Measurements from ENCODE around the gene COG3.

Gene COG3

DNA sequence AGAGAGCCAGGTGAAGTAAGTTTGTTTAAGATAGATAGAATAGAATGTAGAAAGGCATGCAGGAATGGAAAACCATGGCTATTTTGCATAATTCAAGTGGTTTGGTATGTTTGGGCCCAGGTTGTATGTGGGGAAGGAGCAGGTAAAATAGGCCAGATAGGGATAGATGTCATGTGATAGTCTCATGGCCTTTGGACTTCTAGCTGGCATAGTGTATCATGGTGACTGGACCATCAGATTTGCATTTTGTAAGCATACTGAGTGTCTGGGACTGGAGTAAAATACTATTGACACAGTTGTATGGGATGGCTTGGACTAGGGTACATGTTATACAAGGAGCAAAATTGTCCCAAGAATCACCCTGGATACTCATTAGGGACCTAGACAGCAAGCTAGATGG, 38.9 kb downstream of the COG3 start:
- no peak for DNase-seq (ENCODE audit: low spot score)

DNA sequence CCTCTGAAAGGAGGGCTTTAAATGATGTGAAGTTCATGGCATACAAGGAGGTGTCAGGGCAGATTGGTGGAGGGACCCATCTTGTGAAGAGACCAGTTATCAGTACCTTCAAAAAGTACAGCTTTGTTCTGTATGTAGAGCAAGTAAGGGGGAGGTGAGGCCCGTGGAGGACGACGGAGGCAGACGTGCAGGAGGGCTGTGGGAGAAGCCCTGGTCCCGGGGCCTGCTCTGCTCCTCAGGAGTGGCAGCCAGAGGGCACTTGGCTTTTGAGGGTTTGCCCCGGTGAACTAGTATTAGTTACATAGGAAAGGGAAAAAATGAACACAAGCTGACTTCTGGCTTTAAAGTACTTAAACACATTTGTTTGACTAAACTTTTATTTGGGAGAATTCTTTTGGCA, 42.1 kb downstream of the COG3 start:
- no peak for DNase-seq (ENCODE audit: low spot score)

DNA sequence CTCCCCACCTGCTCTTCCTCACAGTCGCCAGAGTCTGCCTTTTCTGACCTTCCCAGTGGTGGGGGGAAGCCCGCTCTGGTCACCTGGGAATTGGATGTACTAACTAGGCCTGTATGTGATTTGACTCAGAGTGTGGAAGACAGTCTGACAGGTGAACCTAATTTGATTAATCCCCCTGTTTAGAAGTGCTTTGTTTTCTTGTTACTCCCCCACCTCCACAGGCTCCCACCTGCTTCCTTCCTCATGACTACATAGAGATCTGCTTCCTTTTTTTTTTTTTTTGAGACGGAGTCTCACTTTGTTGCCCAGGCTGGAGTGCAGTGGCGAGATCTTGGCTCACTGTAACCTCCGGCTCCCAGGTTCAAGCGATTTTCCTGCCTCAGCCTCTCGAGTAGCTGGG, 44.0 kb downstream of the COG3 start:
- DNase-seq (ENCODE audit: low spot score): no peak

DNA sequence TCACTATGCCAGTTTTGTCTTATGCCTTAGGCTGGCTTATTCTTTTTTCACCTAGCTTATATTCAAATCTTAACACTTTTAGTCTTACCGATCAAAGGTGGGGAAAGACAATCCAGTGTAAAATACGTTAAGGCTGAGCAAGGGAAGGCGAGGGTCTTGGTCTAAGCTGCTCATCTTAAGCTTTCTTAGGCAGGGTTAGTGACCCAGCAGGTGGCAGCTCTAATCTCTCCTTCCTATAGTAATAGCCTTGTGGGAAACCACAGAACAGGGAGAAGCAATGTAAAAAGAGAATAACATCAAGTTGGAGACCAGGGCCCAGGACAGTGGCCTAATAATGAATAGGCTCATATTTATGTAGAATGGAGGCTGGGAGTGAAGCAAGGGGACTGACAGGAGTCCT, 45.9 kb downstream of the COG3 start:
- no peak for DNase-seq (ENCODE audit: low spot score)

DNA sequence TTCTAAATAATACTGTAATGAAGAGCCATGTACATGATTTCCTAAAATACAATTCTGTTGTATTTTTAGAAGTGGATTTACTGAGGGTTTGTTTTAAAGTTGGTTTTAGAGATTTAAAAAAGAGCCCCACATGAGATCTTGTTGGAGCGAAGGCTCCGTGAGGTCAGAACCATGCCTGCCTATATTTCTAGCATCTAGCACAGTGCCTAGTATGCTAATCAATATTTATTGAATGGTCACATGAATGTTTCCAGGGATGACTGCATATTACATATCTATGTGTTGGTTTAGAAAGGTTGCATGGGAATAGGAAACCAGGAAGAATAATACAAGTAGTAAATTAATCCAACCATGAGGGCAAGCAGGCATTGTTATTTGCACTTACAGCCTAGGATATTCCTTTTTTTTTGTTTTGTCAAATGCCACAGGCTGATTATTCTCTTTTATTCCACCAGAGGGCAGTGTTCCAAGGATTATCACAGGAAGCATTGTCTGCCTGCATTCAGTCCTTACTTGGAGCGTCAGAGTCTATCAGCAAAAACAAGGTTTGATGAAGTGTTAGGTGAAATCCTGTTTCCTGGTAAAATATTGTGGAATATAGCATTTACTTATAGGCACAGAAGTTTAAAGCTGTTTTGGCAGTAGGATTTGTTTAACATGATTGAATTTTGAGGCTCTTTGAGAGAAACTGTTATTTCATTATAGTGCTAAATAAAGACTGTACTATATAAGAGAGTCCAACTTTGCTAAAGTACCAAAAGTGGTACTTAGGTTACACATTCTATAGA, 46.8 kb downstream of the COG3 start:
- no peak for DNase-seq (ENCODE audit: low spot score)

DNA sequence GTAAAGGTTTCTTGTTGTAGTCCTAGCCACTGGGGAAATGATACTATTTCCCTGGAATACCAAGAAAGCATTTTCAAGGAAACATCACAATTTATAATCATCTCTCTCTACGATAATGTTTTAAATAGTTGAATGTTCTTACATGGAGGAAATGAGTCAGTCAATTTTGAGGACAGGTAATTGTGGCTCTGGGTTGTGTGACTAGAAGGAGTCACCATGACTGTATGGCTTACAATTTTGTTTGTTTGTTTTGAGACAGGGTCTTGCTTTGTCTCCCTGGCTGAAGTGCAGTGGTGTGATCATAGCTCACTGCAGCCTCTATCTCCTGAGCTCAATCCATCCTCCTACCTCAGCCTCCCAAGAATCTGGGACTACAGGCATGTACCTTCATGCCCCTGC, 47.4 kb downstream of the COG3 start:
- no peak for DNase-seq (ENCODE audit: low spot score)

DNA sequence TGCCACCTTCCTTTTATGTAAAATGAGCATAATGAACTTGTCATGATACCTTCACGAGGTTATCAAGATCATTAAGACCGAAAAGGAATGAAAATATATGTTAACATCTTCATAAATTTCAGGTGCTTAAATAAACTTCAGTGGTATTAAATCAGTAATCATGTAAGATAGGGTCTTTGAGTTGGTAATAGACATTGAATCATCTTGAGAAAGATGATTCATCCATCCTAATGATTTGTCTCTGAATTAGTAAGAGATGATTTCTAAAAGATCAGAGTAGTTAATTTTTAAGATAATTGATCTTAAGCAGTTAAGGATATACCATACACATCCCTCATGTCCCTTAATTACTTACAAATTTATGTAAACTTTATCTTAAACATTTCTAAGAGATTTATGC, 52.0 kb downstream of the COG3 start:
- DNase-seq (ENCODE audit: low spot score): no peak

DNA sequence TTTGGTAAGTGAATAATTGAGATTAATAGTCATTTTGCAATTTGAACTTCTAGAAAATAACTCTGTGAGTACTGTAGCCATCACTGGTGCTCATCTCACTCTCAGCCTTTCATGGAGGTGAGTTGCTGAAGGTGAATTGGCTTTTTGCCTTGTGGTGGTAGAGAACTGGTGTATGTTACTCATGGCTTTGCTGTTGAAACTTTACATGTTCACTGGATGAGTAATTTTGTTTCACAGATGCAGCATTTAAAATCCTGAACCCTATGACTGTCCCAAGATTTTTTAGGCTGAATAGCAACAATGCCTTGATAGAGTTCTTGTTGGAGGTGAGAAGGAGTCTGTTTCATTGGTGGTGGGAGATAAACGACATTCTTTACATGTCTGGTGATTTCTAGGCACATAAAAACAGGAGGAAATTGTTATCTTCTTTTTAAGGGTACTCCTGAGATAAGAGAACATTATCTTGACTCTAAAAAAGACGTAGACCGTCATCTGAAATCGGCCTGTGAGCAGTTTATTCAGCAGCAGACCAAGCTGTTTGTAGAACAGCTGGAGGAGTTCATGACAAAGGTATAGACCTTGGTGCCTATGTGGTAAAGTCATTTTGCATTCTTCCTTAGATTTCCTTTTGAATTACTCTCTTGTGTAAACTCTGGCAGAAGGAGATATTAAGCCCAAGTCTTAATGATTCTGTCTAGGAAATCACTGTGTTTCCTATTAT, 53.9 kb downstream of the COG3 start:
- DNase-seq (ENCODE audit: low spot score): no peak

DNA sequence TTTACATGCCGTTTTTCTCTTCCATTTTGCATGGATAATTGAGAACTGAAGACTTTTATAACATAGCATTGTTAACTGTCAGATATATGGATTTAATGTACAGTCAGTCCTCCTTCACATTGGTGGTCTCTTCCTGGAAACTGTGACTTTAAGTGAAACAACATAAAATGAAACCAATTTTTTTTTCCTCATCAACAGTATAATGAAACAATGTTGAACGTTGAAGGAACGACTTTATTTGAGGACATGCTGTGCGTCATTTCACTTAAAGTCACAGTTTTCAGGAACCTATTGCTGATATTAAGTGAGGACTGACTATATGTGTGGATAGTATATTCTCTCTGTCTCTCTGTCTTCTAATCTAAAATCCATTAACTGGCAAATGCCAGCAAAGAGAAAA, 54.8 kb downstream of the COG3 start:
- DNase-seq (ENCODE audit: low spot score): no peak

DNA sequence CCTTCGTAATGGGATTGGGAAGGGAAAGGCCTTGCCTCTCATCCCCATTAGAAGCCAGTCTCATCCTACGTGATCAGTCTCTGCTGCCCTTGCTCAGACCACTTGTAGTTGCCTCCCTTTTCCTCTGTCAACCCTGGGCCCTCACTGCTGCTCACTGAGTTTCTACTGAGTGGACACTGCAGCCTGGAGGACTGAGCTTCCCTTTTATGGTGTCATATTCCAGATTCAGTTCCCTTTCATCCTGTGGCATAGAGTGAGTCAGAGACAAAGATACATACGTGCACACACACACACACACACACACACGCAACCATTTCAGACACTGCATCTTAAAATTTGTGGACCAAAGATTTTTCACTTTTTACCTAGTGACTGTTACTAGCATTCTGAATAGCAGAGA, 56.6 kb downstream of the COG3 start:
- no peak for DNase-seq (ENCODE audit: low spot score)

DNA sequence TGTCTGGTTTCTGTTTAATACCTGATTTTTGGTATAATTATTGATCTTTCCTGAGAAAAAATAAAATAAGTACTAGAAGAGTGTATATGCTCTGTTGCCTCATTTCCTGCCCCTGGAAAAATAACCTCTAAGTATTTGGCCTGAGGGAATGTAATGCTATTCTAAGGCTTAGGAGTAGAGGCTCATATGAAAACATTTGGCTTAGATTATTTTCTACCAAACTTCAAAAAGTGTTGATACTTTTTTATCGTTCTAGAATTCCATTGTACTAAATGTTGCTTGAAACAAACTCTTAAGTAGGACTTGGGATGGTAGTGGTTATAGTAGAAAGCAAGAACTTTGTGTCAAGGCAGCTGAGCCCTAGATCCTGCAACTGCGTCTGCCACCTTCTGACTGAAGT, 57.8 kb downstream of the COG3 start:
- DNase-seq (ENCODE audit: low spot score): no peak

DNA sequence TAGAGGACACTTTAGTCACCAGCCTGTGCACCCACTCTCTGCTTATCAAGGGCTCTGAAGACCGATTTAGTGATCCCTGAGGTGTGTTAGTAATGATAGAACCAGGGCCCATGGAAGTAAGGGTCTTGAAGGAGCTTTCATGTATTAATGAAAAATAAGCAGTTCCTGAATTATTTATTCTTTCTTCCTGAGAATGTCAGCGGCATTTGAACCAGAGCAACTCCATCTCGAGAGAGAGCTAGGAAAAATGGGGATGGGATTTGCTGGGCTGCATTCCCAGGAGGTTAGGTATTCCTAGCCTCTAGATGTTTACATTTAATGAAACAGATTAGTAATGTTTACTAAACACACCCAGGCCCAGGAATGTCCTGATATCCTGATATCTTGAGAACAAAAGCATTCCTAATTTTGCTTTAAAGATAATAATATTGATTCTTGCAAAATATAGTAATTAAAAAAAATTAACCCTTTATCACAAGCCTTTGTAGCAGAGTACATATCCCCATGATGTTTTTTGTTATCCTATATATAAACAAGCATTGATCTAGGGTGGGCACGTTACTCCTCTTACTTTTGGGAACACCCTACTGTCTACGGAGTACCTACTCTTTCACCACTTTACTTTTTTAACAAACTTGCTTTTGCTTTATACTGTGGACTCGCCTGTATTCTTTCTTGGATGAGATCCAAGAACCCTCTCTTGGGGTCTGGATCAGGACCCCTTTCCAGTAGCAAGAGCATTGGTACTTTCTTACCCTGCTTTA, 63.1 kb downstream of the COG3 start:
- DNase-seq (ENCODE audit: low spot score): no peak

DNA sequence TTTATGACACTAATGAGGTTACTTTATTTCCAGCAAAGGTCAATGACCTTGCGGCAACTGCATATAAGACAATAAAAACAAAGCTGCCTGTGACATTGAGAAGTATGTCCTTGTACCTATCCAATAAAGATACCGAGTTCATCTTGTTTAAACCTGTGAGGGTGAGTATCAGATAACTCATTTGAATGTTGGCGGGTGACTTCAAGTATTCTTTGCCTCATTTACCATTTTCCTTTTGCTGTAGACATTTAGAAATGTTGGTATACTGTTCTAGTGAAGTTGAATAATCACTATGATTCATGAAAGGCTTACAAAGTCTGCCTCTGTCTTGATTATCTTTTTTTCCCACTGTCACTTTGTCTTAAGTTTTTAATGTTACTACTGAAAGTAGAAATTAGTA, 65.0 kb downstream of the COG3 start:
- no peak for DNase-seq (ENCODE audit: low spot score)

DNA sequence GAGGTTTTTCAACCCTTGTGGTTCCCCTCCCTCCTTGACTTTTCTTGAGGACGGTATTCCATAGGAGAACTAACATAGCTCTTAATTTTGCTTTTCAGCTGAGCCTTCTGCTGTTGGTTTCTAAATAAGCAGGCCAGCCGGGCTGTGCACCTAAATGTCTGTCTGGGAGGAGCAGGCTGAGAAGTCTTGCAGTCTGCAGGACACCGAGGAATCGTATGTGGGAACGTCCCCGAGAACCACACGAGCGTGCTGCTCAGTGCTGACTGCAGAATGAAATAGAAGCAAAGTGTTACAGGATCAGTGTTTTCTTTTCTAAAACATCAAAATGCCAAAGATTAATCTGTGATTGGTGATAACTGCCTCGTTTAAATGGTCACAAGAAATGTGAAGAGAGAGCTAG, 69.9 kb downstream of the COG3 start:
- DNase-seq (ENCODE audit: low spot score): no peak

DNA sequence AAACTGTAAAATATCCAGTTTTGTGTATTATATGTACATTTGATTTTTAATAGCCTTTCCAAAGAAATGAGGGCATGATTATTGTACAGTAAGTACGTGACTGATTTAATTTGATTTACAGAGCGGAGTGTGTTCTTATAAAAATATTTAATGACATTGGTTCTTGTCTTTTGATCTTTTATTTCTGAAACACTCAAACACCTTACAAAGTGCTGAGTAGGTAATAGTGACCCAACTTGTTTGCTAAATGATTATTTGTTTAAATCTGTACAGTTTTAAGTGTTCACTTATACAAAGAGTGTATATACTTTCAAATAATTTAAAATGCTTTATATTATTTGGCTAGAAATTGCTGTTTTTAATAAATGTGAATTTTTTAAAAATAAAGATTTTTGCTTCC, 71.5 kb downstream of the COG3 start:
- no peak for DNase-seq (ENCODE audit: low spot score)

DNA sequence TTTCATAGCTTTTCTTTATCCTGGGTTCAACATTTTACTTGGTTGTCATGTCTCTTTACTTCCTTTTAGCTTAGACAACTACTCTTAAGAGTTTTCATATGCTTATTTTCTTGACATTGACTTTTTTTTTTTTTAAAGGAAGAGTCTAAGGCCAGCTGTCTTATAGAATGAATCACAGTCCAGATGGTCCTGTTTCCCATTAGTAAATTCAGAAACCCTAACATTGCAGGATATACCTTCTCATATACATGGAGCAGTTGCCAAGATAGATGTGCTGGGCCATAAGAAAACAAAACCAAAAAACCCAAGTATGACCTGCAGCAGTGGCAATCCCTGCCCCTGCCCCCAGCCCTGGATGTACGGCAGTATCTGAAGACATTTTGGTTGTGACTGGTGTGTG, 72.8 kb downstream of the COG3 start:
- no peak for DNase-seq (ENCODE audit: low spot score)

DNA sequence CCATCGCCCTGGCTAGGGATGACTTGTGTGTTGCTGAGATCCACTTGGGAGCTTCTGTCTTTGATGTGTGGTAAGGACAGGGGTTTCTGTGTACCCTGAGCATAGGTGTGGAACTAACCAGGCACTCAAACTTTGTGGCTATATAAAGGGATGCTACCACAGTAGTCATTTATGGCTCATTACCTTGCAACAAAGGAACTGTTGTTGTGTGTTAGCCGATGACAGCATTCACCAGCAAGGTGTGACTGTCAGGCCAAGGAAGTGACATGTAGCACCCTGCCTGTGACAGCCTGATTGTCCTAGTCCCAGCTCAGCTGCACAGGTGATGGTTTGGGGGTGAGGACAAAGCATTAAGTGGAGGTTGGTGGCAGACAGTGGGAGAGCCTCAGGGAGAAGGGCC, 73.6 kb downstream of the COG3 start:
- DNase-seq (ENCODE audit: low spot score): no peak

DNA sequence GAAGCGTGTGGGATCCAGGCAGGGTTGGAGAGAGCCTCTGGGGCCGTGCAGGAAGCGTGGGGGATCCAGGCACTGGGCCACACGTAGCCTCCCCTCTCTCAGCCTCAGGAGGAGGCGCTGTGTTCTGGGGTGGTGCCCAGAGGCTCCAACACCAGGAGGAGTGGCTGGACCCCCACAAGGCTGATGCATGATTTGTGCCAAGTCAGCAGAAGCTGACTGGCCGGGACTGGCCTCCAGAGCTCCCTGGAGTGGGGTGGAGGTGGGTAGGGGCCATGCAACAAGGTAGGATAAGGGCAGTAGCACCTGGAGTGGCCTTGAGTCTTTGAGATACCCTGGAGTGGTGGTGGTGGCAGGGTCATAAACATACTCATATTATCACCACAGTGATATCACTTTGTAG, 75.5 kb downstream of the COG3 start:
- DNase-seq (ENCODE audit: low spot score): no peak

DNA sequence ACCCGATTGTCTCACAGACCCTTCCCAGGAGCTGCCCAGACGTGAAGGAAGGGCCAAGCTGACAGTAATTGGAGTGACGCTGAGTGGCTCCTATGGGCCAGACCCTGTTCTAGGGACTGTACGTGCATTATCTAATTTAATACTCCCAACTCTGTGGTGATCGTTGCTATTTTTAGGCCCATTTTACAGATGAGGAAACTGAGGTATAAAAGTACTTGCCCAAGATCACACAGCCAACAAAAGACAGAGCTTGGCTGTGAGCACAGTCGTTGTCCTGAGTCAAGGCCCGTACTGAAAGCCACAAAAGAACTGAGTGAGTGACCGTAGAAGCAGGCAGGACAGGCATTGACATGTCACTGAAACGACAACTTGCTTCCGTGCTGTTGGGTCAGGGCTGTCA, 76.1 kb downstream of the COG3 start:
- no peak for DNase-seq (ENCODE audit: low spot score)

DNA sequence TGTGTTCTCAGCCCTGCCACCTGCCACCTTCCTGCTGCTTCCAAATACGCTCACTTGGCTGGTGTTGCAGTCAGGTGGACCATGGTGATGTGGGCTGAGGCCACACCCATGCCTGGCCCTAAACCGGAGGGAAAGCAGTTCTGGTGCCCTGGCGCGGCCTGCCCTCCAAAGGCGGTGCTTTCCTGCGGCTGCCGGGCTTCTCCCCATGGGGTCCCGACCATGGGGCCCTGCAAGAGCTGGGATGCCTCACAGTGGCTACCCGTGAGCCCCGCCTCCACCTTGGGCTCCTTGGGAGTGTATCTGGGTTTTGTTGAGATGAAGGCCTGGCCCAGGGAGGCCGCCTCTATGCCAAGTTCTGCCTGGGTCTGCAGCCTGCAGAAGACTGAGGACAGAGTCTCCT, 77.1 kb downstream of the COG3 start:
- no peak for DNase-seq (ENCODE audit: low spot score)

DNA sequence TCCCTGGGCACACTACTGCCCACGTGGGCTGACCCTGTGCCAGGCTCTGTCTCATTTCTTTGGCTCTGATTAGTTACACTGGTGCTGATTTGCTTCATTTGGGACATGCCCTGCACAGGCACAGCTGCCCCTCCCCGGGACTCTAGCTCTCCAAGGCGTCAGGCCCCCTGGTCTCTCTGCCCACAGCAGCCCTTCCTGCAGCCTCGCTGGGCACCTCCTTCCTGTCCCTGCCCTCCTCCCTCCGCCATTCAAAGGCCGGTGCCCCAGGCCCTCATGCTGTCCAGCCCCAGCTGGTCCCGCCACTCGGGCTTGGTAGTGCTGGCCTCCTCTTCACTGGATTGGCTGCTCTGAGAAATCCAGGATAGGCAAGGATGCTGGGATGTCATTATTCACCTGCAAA, 77.7 kb downstream of the COG3 start:
- DNase-seq (ENCODE audit: low spot score): no peak

DNA sequence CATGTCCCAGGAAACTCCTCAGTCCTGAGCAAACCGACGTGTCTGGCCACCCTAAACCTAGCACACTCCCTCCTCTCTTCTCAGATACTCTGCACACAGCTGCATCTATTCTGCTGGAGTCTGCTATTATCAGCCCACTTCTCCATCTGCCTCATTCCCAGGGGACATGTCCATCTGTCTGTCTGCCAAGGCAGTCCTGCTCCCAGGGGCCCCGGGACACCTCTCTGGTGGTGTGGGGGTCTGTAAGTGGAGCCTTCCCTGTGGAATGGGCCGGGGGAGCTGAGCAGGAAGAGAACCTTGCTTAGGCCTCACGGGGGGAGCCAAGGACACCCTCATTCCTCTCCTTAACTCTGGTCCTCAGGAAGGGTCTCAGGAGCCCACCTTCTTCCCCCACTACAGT, 78.1 kb downstream of the COG3 start:
- DNase-seq (ENCODE audit: low spot score): no peak

DNA sequence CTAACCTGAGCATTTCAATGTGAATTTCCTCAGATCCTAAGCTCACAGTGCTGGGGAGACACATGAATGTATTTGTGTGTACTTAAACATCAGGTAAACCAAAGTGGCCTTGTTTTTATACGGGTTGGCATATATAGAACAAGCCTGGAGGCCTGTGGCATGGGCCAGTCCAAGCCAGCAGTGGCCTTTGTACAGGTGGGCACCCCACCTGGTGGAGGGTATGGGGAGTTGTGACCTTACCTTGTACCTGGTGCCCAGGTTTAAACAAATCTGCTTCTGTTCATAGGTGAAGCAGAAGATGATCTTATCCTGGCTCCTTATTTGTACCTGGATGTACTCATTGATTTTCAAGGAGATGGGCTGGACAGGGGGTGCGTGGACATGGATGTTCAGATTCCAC, 79.8 kb downstream of the COG3 start:
- DNase-seq (ENCODE audit: low spot score): no peak
